Measurements from ENCODE around the gene NHS. TPM values are rescaled to one million over a fixed set of nuclear protein-coding genes. Genes with fewer than 3 reads are reported as not detected.

Gene NHS
- total and polyA plus RNA-seq, 2 of the 4 experiments (the other 2 are of a cell fraction), result 0.36 to 0.90 TPM

GRCh38 chrX:17703201-17703600 lies 328.2 kb downstream of the NHS start:
- H2BK20ac ChIP-seq (ENCODE audit: low read depth, low read length), result no peak overlapping the region
- no peak overlapping the region for H4K8ac ChIP-seq (ENCODE audit: low read depth in 2 of 2, low read length in 2 of 2)
- H3K27ac ChIP-seq (ENCODE audit: insufficient read depth, low read length), result no peak overlapping the region
- in situ Hi-C loops (cut with MboI; ENCODE audit: low sequenced_read_pairs), result no loop called here
- H3K4me3 ChIP-seq (ENCODE audit: insufficient read depth, low read depth, low read length), result no peak overlapping the region
- H3K18ac ChIP-seq (ENCODE audit: low read depth, low read length), result no peak overlapping the region
- H4K5ac ChIP-seq (ENCODE audit: low read depth, low read length), result no peak overlapping the region
- no peak overlapping the region for H2AFZ ChIP-seq (replicated peaks; ENCODE audit: low read length, poor library complexity)
- POLR2A ChIA-PET (ENCODE audit: unreplicated experiment), result no interaction called here
- 0 out of 2 replicates have a peak, but pooled peaks cover 6% of the 10 kb centered on the region for H3K9me1 ChIP-seq (ENCODE audit: insufficient read depth, low read length)
- no peak overlapping the region for H3K4ac ChIP-seq (ENCODE audit: low read depth, low read length)
- no peak overlapping the region for H2AK9ac ChIP-seq (replicated peaks; ENCODE audit: low read depth, low read length, poor library complexity)
- no peak for ATAC-seq (ENCODE audit: low read depth)
- BruUV-seq (replicated peaks), result no TSS peak
- TF ChIP-seq RFX5 (IDR thresholded peaks at IDR 0.05; ENCODE audit: low read depth, low read length) (no peak), RAD21 (IDR thresholded peaks at IDR 0.05; ENCODE audit: low read length) (no peak), USF2 (IDR thresholded peaks at IDR 0.05; ENCODE audit: low read depth, low read length) (no peak), POLR2A (IDR thresholded peaks at IDR 0.05; ENCODE audit: low read depth, low read length) (no peak), FOS (IDR thresholded peaks at IDR 0.05; ENCODE audit: low read depth, low read length) (no peak)
- H3K23ac ChIP-seq (ENCODE audit: low read depth, low read length), result no peak overlapping the region
- no peak overlapping the region for H4K91ac ChIP-seq (ENCODE audit: insufficient read depth, low read depth, low read length)
- no peak overlapping the region for H2BK120ac ChIP-seq (ENCODE audit: low read depth, low read length)
- WGBS, 2 experiments (ENCODE audit: extremely low coverage in 2 of 2, insufficient read length in 1 of 2), result no CpG with 5 or more reads among the region's 2 CpGs
- H3K56ac ChIP-seq (ENCODE audit: extremely low read depth, insufficient read depth, low read length), result no peak overlapping the region
- intact Hi-C loops (cut with micrococcal nuclease), result no loop called here
- DNase-seq, result no peak
- H3K79me1 ChIP-seq (ENCODE audit: low read depth in 1 of 2, low read length in 2 of 2), result no peaks in the 10 kb centered on the region
- no peak overlapping the region for H2BK15ac ChIP-seq (ENCODE audit: low read depth, low read length)
- H2AK5ac ChIP-seq (ENCODE audit: low read depth, low read length), result no peak overlapping the region
- no peak overlapping the region for H3K9ac ChIP-seq (ENCODE audit: low read depth, low read length)
- no peaks in the 10 kb centered on the region for H3K36me3 ChIP-seq (ENCODE audit: control insufficient read depth, insufficient read depth, low read length)
- no peaks in the 10 kb centered on the region for H3K27me3 ChIP-seq (ENCODE audit: control insufficient read depth, insufficient read depth, low read length)
- H3K4me1 ChIP-seq (ENCODE audit: control insufficient read depth, insufficient read depth, low read length), result peaks cover 3% of the 10 kb centered on the region
- dilution Hi-C loops (cut with HindIII; ENCODE audit: low sequenced_read_pairs, unreplicated experiment), result no loop called here
- H3K14ac ChIP-seq (replicated peaks; ENCODE audit: low read depth, low read length), result no peak overlapping the region
- CTCF ChIA-PET, result no interaction called here
- H3K4me2 ChIP-seq (ENCODE audit: low read depth, low read length), result no peak overlapping the region
- H2BK5ac ChIP-seq (ENCODE audit: low read depth, low read length, poor library complexity, severe bottlenecking), result no peak overlapping the region
- H4K20me1 ChIP-seq (ENCODE audit: insufficient read depth, low read length), result no peaks in the 10 kb centered on the region
- no peaks in the 10 kb centered on the region for H3K9me3 ChIP-seq (ENCODE audit: control insufficient read depth, insufficient read depth, low read length)
